Right lobe of liver (tissue), 4 donors: ENCODE data around the gene ICA1L.

Source experiments
- POLR2A ChIP-seq: fragments of 450-650 bp; IDR thresholded peaks from one replicate; pipeline ENCODE4 v1.6.1; 2017; ENCODE audit warnings: antibody characterized with exemption, mild to moderate bottlenecking
- TF ChIP-seq, protein P1 (sequence below), 4 donors: fragments of 200-600 bp in 3 of 4; fragments of 450-650 bp in 1 of 4; IDR thresholded peaks; one replicate each; pipeline versions ENCODE4 v1.5.1 to v1.8.0; 2016 to 2022; ENCODE audit warnings: antibody characterized with exemption in 4 of 4, mild to moderate bottlenecking in 2 of 4
- donor health status: DM: no; HTN: no; CAD: no.
- donor health status: DM: no; HTN: no; CAD: no.
- donor health status: DM: no; HTN: yes; CAD: no.

DNA sequence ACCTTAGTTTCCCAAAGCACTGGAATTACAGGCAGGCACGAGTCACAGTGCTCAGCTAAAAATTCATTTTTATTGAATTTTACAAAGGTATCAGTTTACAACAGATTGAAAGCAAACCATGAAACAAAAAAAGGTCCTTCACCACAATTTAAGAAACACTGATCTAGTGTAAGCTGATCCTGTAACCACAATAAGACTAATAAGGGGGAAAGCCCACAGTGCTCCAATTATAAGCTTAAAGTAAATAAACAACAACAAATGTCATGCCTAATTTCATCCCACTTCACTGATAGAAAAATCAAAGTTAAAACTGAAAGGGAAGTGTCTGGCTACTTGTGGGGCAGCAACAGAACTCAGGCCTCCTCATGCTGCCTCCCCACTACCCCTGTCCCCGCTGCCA lies 49.2 kb downstream of the ICA1L start:
- TF ChIP-seq, protein P1, sequence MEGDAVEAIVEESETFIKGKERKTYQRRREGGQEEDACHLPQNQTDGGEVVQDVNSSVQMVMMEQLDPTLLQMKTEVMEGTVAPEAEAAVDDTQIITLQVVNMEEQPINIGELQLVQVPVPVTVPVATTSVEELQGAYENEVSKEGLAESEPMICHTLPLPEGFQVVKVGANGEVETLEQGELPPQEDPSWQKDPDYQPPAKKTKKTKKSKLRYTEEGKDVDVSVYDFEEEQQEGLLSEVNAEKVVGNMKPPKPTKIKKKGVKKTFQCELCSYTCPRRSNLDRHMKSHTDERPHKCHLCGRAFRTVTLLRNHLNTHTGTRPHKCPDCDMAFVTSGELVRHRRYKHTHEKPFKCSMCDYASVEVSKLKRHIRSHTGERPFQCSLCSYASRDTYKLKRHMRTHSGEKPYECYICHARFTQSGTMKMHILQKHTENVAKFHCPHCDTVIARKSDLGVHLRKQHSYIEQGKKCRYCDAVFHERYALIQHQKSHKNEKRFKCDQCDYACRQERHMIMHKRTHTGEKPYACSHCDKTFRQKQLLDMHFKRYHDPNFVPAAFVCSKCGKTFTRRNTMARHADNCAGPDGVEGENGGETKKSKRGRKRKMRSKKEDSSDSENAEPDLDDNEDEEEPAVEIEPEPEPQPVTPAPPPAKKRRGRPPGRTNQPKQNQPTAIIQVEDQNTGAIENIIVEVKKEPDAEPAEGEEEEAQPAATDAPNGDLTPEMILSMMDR (IDR thresholded peaks at IDR 0.05), result no peak
- no peak for TF ChIP-seq POLR2A
